GM23338 (cell line): ENCODE measurements around the gene PCDHGA1. TPM values are rescaled to one million over a fixed set of nuclear protein-coding genes. Genes with fewer than 3 reads are reported as not detected.

Source experiments
- ATAC-seq: fragments of 200-7000 bp; cut with Tn5 transposase; 3 replicates; pipeline ENCODE4 v1.9.1; 2020
- DNase-seq: peaks from one replicate; pipeline ENCODE4 v3.0.0-alpha.2; 2015; ENCODE audit warnings: low spot score
- H2AFZ ChIP-seq: fragments of 200-600 bp; sonication (generic); 2 replicates; pipeline ENCODE4 v1.8.0; 2016; ENCODE audit warnings: antibody characterized with exemption, mild to moderate bottlenecking, moderate library complexity
- H3F3A ChIP-seq: fragments of 200-600 bp; sonication (generic); replicated peaks from 2 replicates; pipeline ENCODE4 v1.8.0; 2017; ENCODE audit warnings: antibody characterized with exemption, mixed run types, low read depth
- H3K27ac ChIP-seq: fragments of 200-600 bp; sonication (generic); 2 replicates; pipeline ENCODE4 v1.6.1; 2016; ENCODE audit warnings: low read depth
- H3K27me3 ChIP-seq: fragments of 200-600 bp; sonication (generic); 2 replicates; pipeline ENCODE4 v1.8.0; 2016; ENCODE audit warnings: mild to moderate bottlenecking, mixed run types, moderate library complexity; ENCODE audit not compliant: insufficient read depth
- H3K36me3 ChIP-seq: fragments of 200-600 bp; sonication (generic); 2 replicates; pipeline ENCODE4 v1.8.0; 2016; ENCODE audit warnings: mild to moderate bottlenecking; ENCODE audit not compliant: insufficient read depth
- H3K4me1 ChIP-seq: fragments of 200-600 bp; sonication (generic); 2 replicates; pipeline ENCODE4 v1.8.0; 2016; ENCODE audit warnings: mild to moderate bottlenecking, moderate library complexity; ENCODE audit not compliant: insufficient read depth
- H3K4me2 ChIP-seq: fragments of 200-600 bp; sonication (generic); 2 replicates; pipeline ENCODE4 v1.7.1; 2017; ENCODE audit warnings: mixed run types
- H3K4me3 ChIP-seq: fragments of 200-600 bp; sonication (generic); 2 replicates; pipeline ENCODE4 v1.6.1; 2016; ENCODE audit warnings: mixed run types
- H3K79me2 ChIP-seq: fragments of 200-600 bp; sonication (generic); replicated peaks from 2 replicates; pipeline ENCODE4 v1.8.0; 2017; ENCODE audit warnings: mild to moderate bottlenecking; ENCODE audit not compliant: insufficient read depth
- H3K9me2 ChIP-seq: fragments of 200-600 bp; sonication (generic); 2 replicates; pipeline ENCODE4 v1.8.0; 2017; ENCODE audit not compliant: insufficient read depth
- H4K20me1 ChIP-seq: fragments of 200-600 bp; sonication (generic); replicated peaks from 2 replicates; pipeline ENCODE4 v1.8.0; 2017; ENCODE audit warnings: mild to moderate bottlenecking; ENCODE audit not compliant: insufficient read depth
- H3K27ac Mint-ChIP-seq: 2 replicates; pipeline ENCODE4 v1.8.0; 2020; ENCODE audit warnings: inconsistent platforms, mild to moderate bottlenecking, moderate library complexity, mixed read lengths
- H3K27me3 Mint-ChIP-seq: 3 replicates; pipeline ENCODE4 v1.8.0; 2022; ENCODE audit warnings: low read depth, mild to moderate bottlenecking, moderate library complexity, mixed read lengths, inconsistent platforms; ENCODE audit not compliant: insufficient read depth, poor library complexity
- H3K36me3 Mint-ChIP-seq: 3 replicates; pipeline ENCODE4 v1.8.0; 2021; ENCODE audit warnings: low read depth, mild to moderate bottlenecking, inconsistent platforms, moderate library complexity, mixed read lengths
- H3K4me1 Mint-ChIP-seq: 3 replicates; pipeline ENCODE4 v1.8.0; 2020; ENCODE audit warnings: mild to moderate bottlenecking, inconsistent platforms, mixed read lengths
- H3K4me3 Mint-ChIP-seq: 3 replicates; pipeline ENCODE4 v1.8.0; 2021; ENCODE audit warnings: moderate library complexity, mild to moderate bottlenecking, inconsistent platforms, mixed read lengths
- H3K9me3 Mint-ChIP-seq: 3 replicates; pipeline ENCODE4 v1.8.0; 2020; ENCODE audit warnings: moderate library complexity, mild to moderate bottlenecking, inconsistent platforms, mixed read lengths
- CREB1 ChIP-seq: fragments of 250-450 bp; sonication (Bioruptor Pico); IDR thresholded peaks from 2 replicates; pipeline ENCODE4 v1.5.0; 2020; ENCODE audit warnings: low read depth, mild to moderate bottlenecking, moderate library complexity
- CTCF ChIP-seq, 2 experiments: fragments of 200-600 bp in 1 of 2; sonication (generic) in 1 of 2; conservative IDR thresholded peaks; 2 replicates each; pipeline versions ENCODE4 v1.5.1 to v1.6.1; 2016 to 2017; ENCODE audit warnings: antibody characterized with exemption in 2 of 2, low read depth in 2 of 2, mild to moderate bottlenecking in 2 of 2, moderate library complexity in 1 of 2
- ETS1 ChIP-seq: IDR thresholded peaks from 2 replicates; pipeline ENCODE4 v1.6.1; 2016; ENCODE audit warnings: antibody characterized with exemption
- EZH2 ChIP-seq: fragments of 200-600 bp; sonication (generic); IDR thresholded peaks from one replicate; pipeline ENCODE4 v1.8.0; 2017; ENCODE audit warnings: antibody characterized with exemption, mild to moderate bottlenecking, low read depth; ENCODE audit not compliant: unreplicated experiment
- EZH2phosphoT487 ChIP-seq: fragments of 200-600 bp; sonication (generic); IDR thresholded peaks from one replicate; pipeline ENCODE4 v1.8.1; 2018; ENCODE audit warnings: antibody characterized with exemption; ENCODE audit not compliant: unreplicated experiment
- JUNB ChIP-seq: IDR thresholded peaks from one replicate; pipeline ENCODE4 v1.6.1; 2016; ENCODE audit warnings: antibody characterized with exemption; ENCODE audit not compliant: unreplicated experiment
- NANOG ChIP-seq: IDR thresholded peaks from 2 replicates; pipeline ENCODE4 v1.6.1; 2016; ENCODE audit warnings: antibody characterized with exemption, borderline replicate concordance
- POLR2AphosphoS5 ChIP-seq: IDR thresholded peaks from 2 replicates; pipeline ENCODE4 v1.6.1; 2016; ENCODE audit warnings: antibody characterized with exemption, low read depth
- REST ChIP-seq: IDR thresholded peaks from one replicate; pipeline ENCODE4 v1.6.1; 2018; ENCODE audit warnings: antibody characterized with exemption; ENCODE audit not compliant: unreplicated experiment
- STAT1 ChIP-seq: IDR thresholded peaks from one replicate; pipeline ENCODE4 v1.6.1; 2016; ENCODE audit warnings: antibody characterized with exemption; ENCODE audit not compliant: unreplicated experiment
- ZNF114 ChIP-seq: fragments of 250-450 bp; sonication (Bioruptor Pico); IDR thresholded peaks from 2 replicates; pipeline ENCODE4 v1.5.0; 2020; ENCODE audit warnings: mild to moderate bottlenecking, moderate library complexity
- ZNF331 ChIP-seq: fragments of 250-450 bp; sonication (Bioruptor Pico); IDR thresholded peaks from 2 replicates; pipeline ENCODE4 v1.5.0; 2020; ENCODE audit warnings: low read depth, mild to moderate bottlenecking, moderate library complexity
- ZNF462 ChIP-seq: fragments of 250-450 bp; sonication (Bioruptor Pico); IDR thresholded peaks from 2 replicates; pipeline ENCODE4 v1.5.0; 2020; ENCODE audit warnings: mild to moderate bottlenecking, moderate library complexity
- polyA plus RNA-seq: library from polyadenylated mRNA; unstranded; fragments of >200 nt; fragmentation: Nextera tagmentation; extraction: Ambion mirVana; gene quantifications from 2 replicates; pipeline ENCODE4 v1.2.1, GENCODE V29; 2016
- total RNA-seq: library from RNA; depleted of rRNA; stranded (reverse); fragments of >200 nt; shearing (Covaris generic); gene quantifications from 2 replicates; pipeline ENCODE4 v1.2.3, GENCODE V29; 2014

The PCDHGA1 gene
- total and polyA plus RNA-seq, 2 experiments from 2014 or later: 0.39 to 1.7 TPM

GRCh38 chr5:141486091-141486490 lies 155.8 kb downstream of the PCDHGA1 start:
- no peak overlapping the region for H3K27ac ChIP-seq
- Mint-ChIP-seq H3K9me3 (no peaks in the 10 kb centered on the region), H3K27ac (no peak overlapping the region), H3K36me3 (peaks cover 17% of the 10 kb centered on the region), H3K4me1 (peaks cover 46% of the 10 kb centered on the region), H3K4me3 (peak overlapping the region; percentile 69; the same call in 1 of the 3 replicates), H3K27me3 (peaks cover 43% of the 10 kb centered on the region)
- 0 out of 2 replicates have a peak, but pooled peaks cover 4% of the 10 kb centered on the region for H3K79me2 ChIP-seq
- peaks cover 3% of the 10 kb centered on the region; the same call in 1 of the 2 replicates for H4K20me1 ChIP-seq
- peak overlapping the region; percentile 74 for H3K4me2 ChIP-seq
- no peak for DNase-seq
- no peaks in the 10 kb centered on the region for H3K9me2 ChIP-seq
- TF ChIP-seq STAT1 (no peak), ZNF114 (no peak), ZNF462 (CRISPR knock-in tag) (no peak), CTCF (conservative IDR thresholded peaks at IDR 0.05; ENCODE audit: low read depth in 2 of 2) (no peak), ZNF331 (CRISPR knock-in tag) (no peak), NANOG (no peak), REST (no peak), ETS1 (no peak), CREB1 (CRISPR knock-in tag) (no peak), JUNB (no peak), EZH2 (no peak), EZH2phosphoT487 (no peak), POLR2AphosphoS5 (no peak)
- ATAC-seq: no peak
- H3K4me1 ChIP-seq: peaks cover 31% of the 10 kb centered on the region
- no peaks in the 10 kb centered on the region for H3K36me3 ChIP-seq
- no peaks in the 10 kb centered on the region for H3F3A ChIP-seq
- no peak overlapping the region; the same call in 1 of the 2 replicates for H3K4me3 ChIP-seq
- H3K27me3 ChIP-seq: peaks cover 45% of the 10 kb centered on the region
- H2AFZ ChIP-seq: no peak overlapping the region
